Bronchial epithelial cell (primary cell): ENCODE results near the gene FUZ. TPM values are rescaled to one million over a fixed set of nuclear protein-coding genes. Genes with fewer than 3 reads are reported as not detected.

Experiments
- DNase-seq: peaks from one replicate; pipeline ENCODE4 v3.0.0-alpha.2; 2010; ENCODE audit warnings: low read depth
- FAIRE-seq: peaks from 2 replicates; lab custom pipeline; 2011; peaks lifted over from hg19 to GRCh38; lab: Jason Lieb, UNC
- H3K27me3 ChIP-seq: 2 replicates; pipeline ENCODE4 v1.5.1; 2011; ENCODE audit warnings: low read length; ENCODE audit not compliant: control insufficient read depth, insufficient read depth
- H3K36me3 ChIP-seq: 2 replicates; pipeline ENCODE4 v1.5.1; 2011; ENCODE audit warnings: low read length; ENCODE audit not compliant: control insufficient read depth, insufficient read depth
- H3K4me3 ChIP-seq: 2 replicates; pipeline ENCODE4 v1.5.1; 2011; ENCODE audit warnings: mild to moderate bottlenecking, low read depth, low read length, control low read depth
- CTCF ChIP-seq: IDR thresholded peaks from 2 replicates; pipeline ENCODE4 v1.5.1; 2011; ENCODE audit warnings: mild to moderate bottlenecking, moderate library complexity, low read length, control low read depth, inconsistent platforms; ENCODE audit not compliant: insufficient read depth, severe bottlenecking
- total RNA-seq: library from RNA; depleted of rRNA; stranded (reverse); fragments of >200 nt; gene quantifications from 2 replicates; pipeline ENCODE4 v1.2.1, GENCODE V29; 2014

FUZ gene
- total RNA-seq, 1 donor from 2014 or later = 12.1 TPM

GRCh38 chr19:49831592-49831991 lies 18.5 kb upstream of the FUZ start:
- Histone ChIP-seq H3K4me3 (no peak overlapping the region), H3K27me3 (no peaks in the 10 kb centered on the region), H3K36me3 (peaks cover 33% of the 10 kb centered on the region)
- no peak for DNase-seq
- no peak for FAIRE-seq
- TF ChIP-seq CTCF = no peak

- FAIRE-seq (no peak), DNase-seq (no peak)
- no peak for TF ChIP-seq CTCF
- Histone ChIP-seq H3K4me3 (no peak overlapping the region), H3K27me3 (no peaks in the 10 kb centered on the region), H3K36me3 (peaks cover 31% of the 10 kb centered on the region)
Observed at GRCh38 chr19:49830766-49831165, 17.7 kb upstream of the FUZ start.

GRCh38 chr19:49829721-49830120 lies 16.6 kb upstream of the FUZ start:
- no peaks in the 10 kb centered on the region for H3K27me3 ChIP-seq
- H3K4me3 ChIP-seq = no peak overlapping the region
- FAIRE-seq (no peak), DNase-seq (no peak)
- TF ChIP-seq CTCF = no peak
- H3K36me3 ChIP-seq = peaks cover 28% of the 10 kb centered on the region

GRCh38 chr19:49829200-49829599 lies 16.1 kb upstream of the FUZ start:
- TF ChIP-seq CTCF = no peak
- DNase-seq (no peak), FAIRE-seq (no peak)
- H3K27me3 ChIP-seq = no peaks in the 10 kb centered on the region
- peaks cover 26% of the 10 kb centered on the region for H3K36me3 ChIP-seq
- no peak overlapping the region for H3K4me3 ChIP-seq

GRCh38 chr19:49827034-49827433 lies 13.9 kb upstream of the FUZ start:
- Histone ChIP-seq H3K4me3 (no peak overlapping the region), H3K27me3 (no peaks in the 10 kb centered on the region), H3K36me3 (peaks cover 23% of the 10 kb centered on the region)
- FAIRE-seq = no peak
- no peak for TF ChIP-seq CTCF
- DNase-seq = no peak

- FAIRE-seq = no peak
- H3K36me3 ChIP-seq = peaks cover 16% of the 10 kb centered on the region
Observed at GRCh38 chr19:49824662-49825061, 11.6 kb upstream of the FUZ start.

More at GRCh38 chr19:49824662-49825061, 11.6 kb upstream of the FUZ start:
- TF ChIP-seq CTCF = no peak
- no peak for DNase-seq
- H3K27me3 ChIP-seq = no peaks in the 10 kb centered on the region
- H3K4me3 ChIP-seq = no peak overlapping the region
